ENCODE results near the gene LGMN. TPM values are rescaled to one million over a fixed set of nuclear protein-coding genes. Genes with fewer than 3 reads are reported as not detected.

LGMN gene
- total and polyA plus RNA-seq, 2 experiments from 2014 or later = 60.0 to 83.5 TPM

- Histone ChIP-seq H3K4me3 (no peak overlapping the region), H3K27ac (ENCODE audit: low read depth) (no peak overlapping the region), H3F3A (replicated peaks; ENCODE audit: low read depth) (no peaks in the 10 kb centered on the region), H3K27me3 (ENCODE audit: insufficient read depth) (no peaks in the 10 kb centered on the region), H4K20me1 (replicated peaks; ENCODE audit: insufficient read depth) (peaks cover 3% of the 10 kb centered on the region; the same call in 1 of the 2 replicates), H2AFZ (no peak overlapping the region), H3K4me2 (no peak overlapping the region), H3K9me2 (ENCODE audit: insufficient read depth) (no peaks in the 10 kb centered on the region), H3K4me1 (ENCODE audit: insufficient read depth) (peaks cover 6% of the 10 kb centered on the region; the same call in 1 of the 2 replicates), H3K36me3 (ENCODE audit: insufficient read depth) (no peaks in the 10 kb centered on the region), H3K79me2 (replicated peaks; ENCODE audit: insufficient read depth) (peaks cover 50% of the 10 kb centered on the region)
- H3K4me3 Mint-ChIP-seq = no peak overlapping the region
- peaks cover under 1% of the 10 kb centered on the region; the same call in 2 of the 3 replicates for H3K36me3 Mint-ChIP-seq (ENCODE audit: low read depth)
- TF ChIP-seq ZNF462 (CRISPR knock-in tag; IDR thresholded peaks at IDR 0.05) = no peak
- no peak for TF ChIP-seq ETS1 (IDR thresholded peaks at IDR 0.05)
- TF ChIP-seq REST (IDR thresholded peaks at IDR 0.05; ENCODE audit: unreplicated experiment) = no peak
- ATAC-seq = no peak
- H3K27ac Mint-ChIP-seq = no peak overlapping the region
- H3K9me3 Mint-ChIP-seq = no peaks in the 10 kb centered on the region
- H3K27me3 Mint-ChIP-seq (ENCODE audit: insufficient read depth, low read depth, poor library complexity) = peaks cover 2% of the 10 kb centered on the region
- H3K4me1 Mint-ChIP-seq = peaks cover 10% of the 10 kb centered on the region
- DNase-seq (ENCODE audit: low spot score) = no peak
Measured at GRCh38 chr14:92737619-92738188, 10.7 kb downstream of the LGMN start.

Measured in GM23338 (cell line).